Measurements from ENCODE around the gene IGLL1.
"Not testable (repeated sequence)": the region's sequence is repeated elsewhere in the genome, so short reads cannot be mapped to it uniquely, and the experiment has no call there.

Gene IGLL1

DNA sequence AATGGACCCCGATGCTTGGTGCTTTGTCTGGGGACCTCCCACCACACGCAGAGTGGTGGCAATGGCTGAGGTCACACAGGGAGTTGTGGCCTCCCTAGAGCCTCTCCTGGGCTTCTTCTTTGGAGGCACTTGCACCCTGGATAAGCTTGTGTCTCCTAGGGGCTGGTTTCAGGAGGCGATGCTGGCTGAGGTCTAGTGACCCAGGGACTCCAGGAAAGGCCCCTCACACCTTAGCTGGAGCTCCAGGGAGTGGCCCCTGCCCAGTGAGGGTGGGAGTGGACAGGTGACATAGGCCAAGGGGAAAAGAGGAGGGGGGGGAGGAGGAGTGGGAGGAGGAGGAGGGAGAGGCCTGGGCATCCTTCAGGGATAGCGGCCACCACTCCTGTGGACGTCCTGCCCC is 810 bp downstream of the IGLL1 start:
- no peak overlapping the region for H3K4me3 ChIP-seq (ENCODE audit: low read depth, low read length)
- DNase-seq (ENCODE audit: low read depth), result no peak
- TF ChIP-seq, protein P1, sequence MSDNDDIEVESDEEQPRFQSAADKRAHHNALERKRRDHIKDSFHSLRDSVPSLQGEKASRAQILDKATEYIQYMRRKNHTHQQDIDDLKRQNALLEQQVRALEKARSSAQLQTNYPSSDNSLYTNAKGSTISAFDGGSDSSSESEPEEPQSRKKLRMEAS (IDR thresholded peaks at IDR 0.05; ENCODE audit: low read depth, low read length), result no peak
- no peak for TF ChIP-seq POLR2A (IDR thresholded peaks at IDR 0.05; ENCODE audit: extremely low read depth, insufficient read length)
- no peak for TF ChIP-seq CTCF (IDR thresholded peaks at IDR 0.05; ENCODE audit: low read depth, low read length)
- TF ChIP-seq MYC (IDR thresholded peaks at IDR 0.05; ENCODE audit: low read depth, low read length), result no peak

GRCh38 chr22:23578306-23578705 is 1.8 kb downstream of the IGLL1 start:
- no peak overlapping the region for H3K4me3 ChIP-seq (ENCODE audit: low read depth, low read length)
- DNase-seq (ENCODE audit: low read depth), result no peak
- TF ChIP-seq MYC (IDR thresholded peaks at IDR 0.05; ENCODE audit: low read depth, low read length), result no peak
- TF ChIP-seq, protein P1 (IDR thresholded peaks at IDR 0.05; ENCODE audit: low read depth, low read length), result no peak
- no peak for TF ChIP-seq CTCF (IDR thresholded peaks at IDR 0.05; ENCODE audit: low read depth, low read length)
- TF ChIP-seq POLR2A (IDR thresholded peaks at IDR 0.05; ENCODE audit: extremely low read depth, insufficient read length), result no peak

DNA sequence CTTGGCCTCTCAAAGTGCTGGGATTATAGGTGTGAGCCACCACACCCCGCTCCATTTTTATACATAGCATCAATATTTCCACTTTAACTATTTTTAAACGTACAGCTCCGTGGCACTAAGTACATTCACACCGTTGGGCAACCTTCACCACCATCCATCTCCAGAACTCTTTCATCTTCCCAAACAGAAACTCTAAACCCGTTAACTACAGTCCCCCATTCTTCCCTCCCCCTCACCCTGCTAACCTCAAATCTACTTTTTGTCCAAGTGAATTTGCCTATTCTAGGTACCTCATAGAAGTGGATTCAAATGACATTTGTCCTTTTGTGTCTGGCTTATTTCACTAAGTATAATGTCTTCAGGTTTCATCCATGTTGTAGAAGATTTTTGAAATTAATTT is 3.4 kb downstream of the IGLL1 start:
- no peak for DNase-seq (ENCODE audit: low read depth)
- H3K4me3 ChIP-seq (ENCODE audit: low read depth, low read length), result no peak overlapping the region
- no peak for TF ChIP-seq CTCF (IDR thresholded peaks at IDR 0.05; ENCODE audit: low read depth, low read length)
- TF ChIP-seq, protein P1 (IDR thresholded peaks at IDR 0.05; ENCODE audit: low read depth, low read length), result no peak
- no peak for TF ChIP-seq MYC (IDR thresholded peaks at IDR 0.05; ENCODE audit: low read depth, low read length)
- TF ChIP-seq POLR2A (IDR thresholded peaks at IDR 0.05; ENCODE audit: extremely low read depth, insufficient read length), result no peak

DNA sequence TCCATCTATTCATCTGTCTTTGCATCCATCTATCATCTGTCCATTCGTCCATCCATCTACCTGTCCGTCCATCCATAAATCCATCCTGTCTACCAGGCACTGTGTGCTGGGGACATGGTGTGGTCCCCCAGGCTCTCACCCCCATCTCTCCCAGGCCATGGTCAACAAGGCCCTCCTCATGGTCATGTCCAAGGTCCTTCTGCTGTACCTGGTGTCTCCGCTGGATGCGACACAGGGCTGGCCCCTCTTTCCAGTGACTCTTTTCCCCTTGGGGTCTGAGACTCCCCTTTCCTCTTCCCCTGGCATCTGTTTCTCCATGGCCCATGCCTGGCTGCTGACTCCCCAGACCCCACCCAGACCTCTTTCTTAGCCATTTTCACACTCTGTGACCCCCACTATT is 4.5 kb downstream of the IGLL1 start:
- DNase-seq (ENCODE audit: low read depth), result no peak
- TF ChIP-seq MYC (IDR thresholded peaks at IDR 0.05; ENCODE audit: low read depth, low read length) (no peak), POLR2A (IDR thresholded peaks at IDR 0.05; ENCODE audit: extremely low read depth, insufficient read length) (no peak), CTCF (IDR thresholded peaks at IDR 0.05; ENCODE audit: low read depth, low read length) (no peak)
- TF ChIP-seq, protein P1 (IDR thresholded peaks at IDR 0.05; ENCODE audit: low read depth, low read length), result no peak
- no peak overlapping the region for H3K4me3 ChIP-seq (ENCODE audit: low read depth, low read length)

DNA sequence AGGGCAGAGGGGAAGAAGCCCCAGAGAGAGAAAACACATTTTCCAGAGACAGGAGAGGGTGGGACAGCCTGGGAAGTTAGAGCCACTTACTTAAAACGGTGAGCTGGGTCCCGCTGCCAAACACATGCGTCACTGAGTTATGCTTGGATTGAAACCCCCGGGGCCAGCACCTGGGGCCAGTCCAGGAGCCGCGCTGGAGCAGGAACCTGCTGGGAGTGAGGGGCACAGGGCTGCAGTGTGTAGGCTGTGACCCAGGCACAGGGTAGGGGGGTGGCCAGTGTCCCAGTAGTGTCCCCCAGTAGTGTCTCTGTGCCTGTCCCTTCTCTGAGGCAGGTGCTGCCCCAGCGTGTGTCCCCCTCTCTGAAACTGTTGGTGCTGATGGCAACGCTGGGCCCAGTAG is 5.2 kb downstream of the IGLL1 start:
- no peak for TF ChIP-seq MYC (IDR thresholded peaks at IDR 0.05; ENCODE audit: low read depth, low read length)
- no peak for TF ChIP-seq CTCF (IDR thresholded peaks at IDR 0.05; ENCODE audit: low read depth, low read length)
- TF ChIP-seq, protein P1 (IDR thresholded peaks at IDR 0.05; ENCODE audit: low read depth, low read length), result no peak
- TF ChIP-seq POLR2A (IDR thresholded peaks at IDR 0.05; ENCODE audit: extremely low read depth, insufficient read length), result no peak
- no peak overlapping the region for H3K4me3 ChIP-seq (ENCODE audit: low read depth, low read length)
- DNase-seq (ENCODE audit: low read depth), result no peak

GRCh38 chr22:23574371-23574811 is 5.7 kb downstream of the IGLL1 start:
- TF ChIP-seq CTCF (IDR thresholded peaks at IDR 0.05; ENCODE audit: low read depth, low read length), result no peak
- TF ChIP-seq MYC (IDR thresholded peaks at IDR 0.05; ENCODE audit: low read depth, low read length), result no peak
- no peak for TF ChIP-seq POLR2A (IDR thresholded peaks at IDR 0.05; ENCODE audit: extremely low read depth, insufficient read length)
- TF ChIP-seq, protein P1 (IDR thresholded peaks at IDR 0.05; ENCODE audit: low read depth, low read length), result no peak
- H3K4me3 ChIP-seq (ENCODE audit: low read depth, low read length), result no peak overlapping the region
- no peak for DNase-seq (ENCODE audit: low read depth)

DNA sequence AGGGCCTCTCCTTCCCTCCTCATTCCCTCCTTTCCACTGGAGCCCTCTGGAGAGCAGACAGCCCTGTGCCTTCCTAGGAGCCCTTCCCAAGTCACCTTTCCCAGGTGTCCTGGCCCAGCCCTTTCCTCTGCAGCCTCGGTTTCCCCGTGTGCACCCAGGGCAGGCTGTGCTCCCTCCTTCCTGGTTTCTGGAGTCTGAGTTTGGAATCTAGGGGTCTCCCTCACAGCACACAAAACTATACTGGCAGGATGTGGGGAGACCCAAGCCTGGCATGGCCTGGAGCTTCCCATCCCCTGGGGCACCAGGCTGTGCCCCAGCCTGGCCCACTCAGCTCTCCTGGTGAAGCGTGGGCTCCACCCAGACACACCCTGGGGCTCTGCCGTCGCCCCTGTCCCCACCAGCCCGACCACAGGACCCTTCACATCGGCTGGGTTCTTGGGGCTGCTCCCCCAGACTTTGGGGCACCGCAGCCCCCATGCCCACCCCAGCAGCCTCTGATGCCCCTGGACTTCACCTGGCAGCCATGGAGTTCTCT is 6.3 kb downstream of the IGLL1 start:
- H3K4me3 ChIP-seq (ENCODE audit: low read depth, low read length); DNase-seq (ENCODE audit: low read depth): not testable (repeated sequence)

DNA sequence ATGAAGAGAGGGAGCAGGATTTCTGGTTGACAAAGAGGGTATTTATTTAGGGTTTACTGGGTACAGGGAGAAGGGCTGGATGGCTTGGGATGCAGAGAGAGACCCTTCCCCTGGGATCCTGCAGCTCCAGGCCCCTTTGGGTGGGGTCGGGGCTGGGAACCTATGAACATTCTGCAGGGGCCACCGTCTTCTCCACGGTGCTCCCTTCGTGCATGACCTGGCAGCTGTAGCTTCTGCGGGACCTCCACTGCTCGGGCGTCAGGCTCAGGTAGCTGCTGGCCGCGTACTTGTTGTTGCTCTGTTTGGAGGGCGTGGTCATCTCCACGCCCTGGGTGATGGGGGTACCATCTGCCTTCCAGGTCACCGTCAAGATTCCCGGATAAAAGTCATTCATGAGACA is 7.0 kb downstream of the IGLL1 start:
- H3K4me3 ChIP-seq (ENCODE audit: low read depth, low read length); DNase-seq (ENCODE audit: low read depth): not testable (repeated sequence)
